ENCODE results near the gene HELZ2.

The HELZ2 gene

DNA sequence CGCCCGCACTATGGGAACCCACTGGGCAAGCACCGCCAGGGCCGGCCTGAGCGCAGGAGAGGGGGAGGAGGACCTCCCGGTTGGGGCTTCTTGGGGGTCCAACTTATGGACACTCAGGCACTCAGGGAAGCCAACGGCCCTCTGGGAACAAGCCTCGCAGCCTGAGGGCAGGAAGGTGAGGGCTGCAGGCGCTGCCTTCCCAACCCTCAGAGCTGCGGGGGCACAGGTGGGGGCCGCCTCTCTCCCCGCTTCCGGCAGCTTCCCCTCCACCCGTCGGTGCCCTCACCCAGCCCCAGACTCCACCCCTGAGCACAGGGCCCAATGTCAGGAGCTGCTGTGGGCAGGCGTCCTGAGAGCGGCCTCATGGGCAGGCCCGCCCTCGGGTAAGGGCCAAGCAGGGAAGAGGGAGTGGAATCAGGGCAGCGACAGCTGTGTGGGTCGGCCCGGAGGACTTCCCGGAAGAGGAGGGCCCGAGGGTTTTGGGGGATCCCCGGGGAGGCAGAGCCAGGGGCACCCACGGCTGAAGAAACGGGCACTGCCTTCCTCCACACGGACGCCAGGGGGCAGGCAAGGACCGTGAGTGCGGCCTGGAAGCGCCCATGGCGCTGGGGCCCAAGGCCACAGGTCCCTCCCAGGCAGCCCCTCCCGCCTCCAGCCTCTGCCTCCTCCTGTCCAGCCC lies 36.4 kb downstream of the HELZ2 start:
- peak; percentile 27 for DNase-seq (ENCODE audit: low read depth)

DNA sequence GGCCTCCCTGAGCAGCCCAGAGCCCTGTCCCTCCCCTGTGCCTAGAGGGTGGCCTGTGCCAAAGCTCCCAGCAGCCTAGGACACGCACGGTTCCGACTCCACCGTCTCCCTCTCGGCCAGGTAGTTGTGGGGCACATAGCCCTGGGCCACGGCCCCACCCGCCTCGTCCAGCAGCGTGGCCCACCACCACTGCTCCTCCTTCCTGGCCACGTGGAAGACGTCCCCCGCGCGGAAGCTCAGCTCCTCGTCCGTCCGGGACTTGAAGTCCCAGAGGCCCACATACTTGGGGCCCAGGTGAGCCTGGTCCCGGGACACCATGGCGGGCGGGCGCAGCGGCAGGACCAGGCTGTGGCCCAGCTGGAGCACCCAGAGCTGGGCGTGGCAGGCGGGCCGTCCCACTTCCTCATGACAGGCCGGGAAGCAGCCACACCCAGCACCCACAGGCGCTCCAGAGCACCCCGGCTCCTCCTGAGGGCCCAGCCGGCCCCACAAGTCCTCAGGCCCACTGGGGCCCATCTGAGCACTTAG lies 37.0 kb downstream of the HELZ2 start, which contains the start of gene PTK6:
TSS of gene PTK6 (minus strand) at position 380 of the 528 bp plus-strand sequence. CDS start at position 318, 62 bp downstream.
- no peak for DNase-seq (ENCODE audit: low read depth)

DNA sequence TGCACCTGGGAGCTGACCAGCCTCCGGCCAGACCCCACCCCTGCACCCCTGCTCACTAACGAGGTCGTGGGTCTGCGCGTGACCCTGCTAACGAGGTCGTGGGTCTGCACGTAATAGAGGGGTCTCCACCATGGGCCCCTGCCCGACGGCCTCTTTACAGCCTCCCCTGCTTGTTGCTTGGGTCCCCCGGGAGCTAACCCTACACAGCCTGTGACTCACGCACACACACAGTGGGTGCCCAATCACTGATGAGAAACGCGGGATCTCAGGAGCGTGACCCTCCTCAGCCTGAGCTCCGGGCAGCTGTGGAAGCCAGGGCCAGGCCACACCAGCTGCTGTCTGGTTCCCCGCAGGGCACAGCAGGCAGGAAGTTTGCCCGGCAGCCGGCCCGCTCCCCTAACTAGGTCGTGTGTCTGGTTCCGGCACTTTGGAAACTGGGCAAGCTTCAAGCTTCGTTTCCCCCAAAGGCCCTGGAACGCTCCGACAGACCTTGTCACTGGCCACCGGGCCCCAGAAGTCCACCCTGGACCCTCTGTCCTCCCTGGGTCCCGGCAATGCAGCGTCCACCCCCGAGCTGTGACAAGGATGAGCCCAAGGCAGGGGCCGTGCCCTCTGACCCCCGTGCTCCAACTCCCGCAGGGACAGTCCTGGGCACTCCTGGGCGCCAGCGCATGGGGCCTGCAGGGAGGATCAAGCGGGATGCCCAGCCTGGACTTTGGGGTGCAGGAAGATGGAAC lies 37.6 kb downstream of the HELZ2 start:
- no peak for DNase-seq (ENCODE audit: low read depth)

DNA sequence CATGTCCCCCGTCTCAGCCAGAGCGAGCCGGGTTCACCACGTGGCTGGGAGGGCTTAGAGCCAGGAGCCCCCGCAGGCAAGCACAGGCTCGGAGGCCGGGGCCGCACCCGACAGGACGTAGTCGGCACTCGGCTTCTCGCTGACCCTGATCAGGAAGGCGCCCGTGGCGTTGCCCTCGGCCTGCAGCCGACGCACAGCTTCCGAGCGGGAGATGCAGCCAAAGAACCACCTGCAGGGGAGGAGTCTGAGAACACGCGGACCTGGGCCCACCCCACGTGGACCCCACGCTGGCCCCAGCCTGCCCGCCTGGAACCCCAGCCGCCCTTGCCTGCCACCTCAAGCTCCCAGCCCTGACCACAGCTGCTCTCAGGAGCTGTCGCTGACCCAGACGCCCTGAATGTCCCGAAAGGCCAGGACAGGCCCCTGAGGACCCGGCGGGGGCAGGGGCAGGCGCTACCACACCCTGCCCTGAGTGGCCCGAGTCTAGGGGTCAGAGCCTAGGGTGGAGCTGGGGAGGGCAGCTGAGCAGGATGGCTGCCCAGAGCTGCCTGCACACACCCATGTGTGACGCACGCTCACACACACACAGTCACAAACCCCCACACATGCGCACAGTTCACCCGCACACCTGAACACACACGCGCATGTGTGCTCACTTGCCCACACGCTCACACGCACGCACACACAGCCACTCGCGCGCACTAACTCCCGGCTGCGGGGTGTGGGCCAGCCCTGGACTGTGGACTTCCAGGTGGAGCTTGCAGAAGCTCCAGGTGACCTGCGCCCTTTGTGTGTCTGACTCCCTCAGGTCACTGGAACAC lies 39.0 kb downstream of the HELZ2 start:
- DNase-seq (ENCODE audit: low read depth): no peak

DNA sequence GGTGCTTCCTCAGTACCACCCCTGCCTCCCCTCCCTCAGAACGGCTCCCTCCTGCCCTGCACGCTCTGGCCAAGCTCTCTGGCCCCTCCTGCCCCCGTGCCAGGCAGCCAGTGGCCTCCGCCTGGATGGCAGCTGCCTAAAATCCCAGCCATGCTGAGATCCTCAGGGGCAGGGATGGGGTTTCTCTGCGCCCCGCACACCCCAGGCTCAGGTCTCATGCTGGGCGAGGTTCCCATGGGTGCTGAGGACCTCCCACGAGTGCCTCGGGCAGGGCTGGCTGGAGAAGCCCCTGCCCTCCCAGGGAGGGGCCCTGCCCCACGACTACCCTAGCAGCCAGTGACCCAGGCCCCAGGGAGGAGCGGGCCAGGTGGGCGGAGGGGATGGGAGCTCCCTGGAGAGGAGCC lies 39.6 kb downstream of the HELZ2 start:
- no peak for DNase-seq (ENCODE audit: low read depth)

DNA sequence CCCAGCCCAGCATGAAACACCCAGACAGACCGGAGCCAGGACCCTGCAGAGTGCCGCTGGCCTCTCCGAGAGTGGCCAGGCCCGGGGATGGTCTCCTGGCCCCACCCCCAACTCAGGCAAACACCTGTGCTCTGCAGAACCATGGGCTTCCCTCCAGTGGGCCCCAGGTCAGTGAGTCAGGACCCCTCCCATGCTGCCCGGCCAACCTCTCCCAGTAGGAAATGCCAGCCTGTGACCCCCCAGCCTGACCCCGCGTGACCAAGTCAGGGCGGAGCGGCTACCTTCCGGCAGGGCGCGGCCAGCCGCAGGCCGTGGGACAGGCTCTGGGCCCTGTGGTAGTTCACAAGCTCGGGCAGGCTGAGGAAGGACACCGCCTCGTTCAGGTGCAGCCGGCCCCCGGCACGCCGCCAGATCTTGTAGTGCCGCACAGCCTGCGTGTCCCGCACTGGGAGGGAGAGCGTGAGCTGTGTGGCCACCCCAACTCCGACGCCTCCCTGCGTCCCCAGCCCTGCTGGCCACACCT lies 40.1 kb downstream of the HELZ2 start:
- DNase-seq (ENCODE audit: low read depth): no peak

DNA sequence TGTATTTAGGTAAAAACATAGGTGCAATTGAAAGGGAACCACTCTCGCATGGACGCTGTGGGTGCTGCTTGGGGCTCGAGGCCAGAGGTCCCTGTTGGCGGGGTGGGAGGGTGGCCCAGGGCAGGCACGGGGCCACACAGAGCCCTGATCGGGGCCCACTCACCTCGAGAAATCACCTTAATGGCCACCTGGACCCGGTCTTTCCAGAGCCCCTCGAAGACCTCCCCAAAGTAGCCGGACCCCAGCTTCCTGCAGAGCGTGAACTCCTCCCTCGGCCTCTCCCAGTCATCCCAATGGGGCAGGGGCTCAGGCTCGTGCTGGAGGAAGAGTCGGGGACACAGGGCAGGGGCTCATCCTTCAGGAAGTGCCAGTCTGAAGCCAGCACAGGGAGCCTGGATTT lies 40.7 kb downstream of the HELZ2 start:
- no peak for DNase-seq (ENCODE audit: low read depth)

DNA sequence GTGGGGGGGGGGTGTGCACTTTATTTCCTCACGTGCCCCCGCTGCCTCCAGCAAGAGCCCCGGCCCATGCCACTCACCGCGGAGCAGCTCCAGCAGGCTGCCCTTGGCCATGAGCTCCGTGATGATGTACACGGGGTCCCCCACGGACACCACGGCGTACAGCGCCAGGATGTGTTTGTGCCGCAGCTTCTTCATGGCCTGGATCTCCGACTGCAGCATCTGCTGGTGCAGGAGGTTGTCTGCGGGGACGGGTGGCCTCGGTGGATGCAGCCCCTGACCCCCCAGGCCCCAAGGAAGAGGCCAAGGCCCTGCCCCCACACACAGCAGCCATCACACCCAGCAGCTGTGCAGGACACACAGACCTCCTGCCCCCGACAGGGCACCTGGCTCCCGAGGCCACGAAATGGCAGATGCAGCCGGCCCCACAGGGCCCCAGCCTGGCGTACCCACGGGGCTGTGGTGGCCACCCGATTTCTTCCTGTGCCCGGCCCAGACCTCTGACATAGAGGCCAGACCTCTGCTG lies 41.5 kb downstream of the HELZ2 start:
- no peak for DNase-seq (ENCODE audit: low read depth)

DNA sequence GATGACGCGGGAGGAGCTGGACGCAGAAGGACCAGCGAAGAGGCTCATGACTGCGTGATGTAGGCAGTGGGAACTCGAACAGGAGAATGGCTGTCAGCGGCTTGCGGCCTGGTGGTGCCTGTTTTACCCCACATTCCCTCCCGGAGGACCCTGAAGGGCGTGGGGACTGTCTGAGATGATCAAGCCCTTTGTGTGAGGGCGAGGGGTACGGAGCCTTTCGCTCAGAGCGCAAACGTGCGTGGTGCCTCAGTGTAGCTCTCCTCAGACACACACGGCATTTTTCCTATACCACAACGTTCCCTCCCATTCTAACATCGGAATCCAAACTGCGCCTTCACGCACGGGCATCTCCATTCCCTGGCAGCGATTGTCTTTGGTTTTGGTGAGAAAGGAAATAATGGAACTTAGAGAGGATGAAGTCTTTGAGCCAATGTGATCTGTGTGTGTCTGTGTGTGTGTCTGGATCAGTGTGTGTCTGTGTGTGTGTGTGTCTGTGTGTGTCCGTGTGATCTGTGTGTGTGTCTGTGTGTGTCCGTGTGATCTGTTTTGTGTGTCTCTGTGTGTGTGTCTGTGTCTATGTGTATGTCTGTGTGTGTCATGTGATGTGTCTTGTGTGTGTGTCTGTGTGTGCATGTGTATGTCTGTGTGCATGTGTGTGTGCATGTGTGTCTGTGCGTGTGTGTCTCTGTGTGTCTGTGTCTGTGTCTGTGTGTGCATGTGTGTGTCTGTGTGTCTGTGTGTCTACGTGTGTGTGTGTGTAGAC lies 42.2 kb downstream of the HELZ2 start:
- no peak for DNase-seq (ENCODE audit: low read depth)

DNA sequence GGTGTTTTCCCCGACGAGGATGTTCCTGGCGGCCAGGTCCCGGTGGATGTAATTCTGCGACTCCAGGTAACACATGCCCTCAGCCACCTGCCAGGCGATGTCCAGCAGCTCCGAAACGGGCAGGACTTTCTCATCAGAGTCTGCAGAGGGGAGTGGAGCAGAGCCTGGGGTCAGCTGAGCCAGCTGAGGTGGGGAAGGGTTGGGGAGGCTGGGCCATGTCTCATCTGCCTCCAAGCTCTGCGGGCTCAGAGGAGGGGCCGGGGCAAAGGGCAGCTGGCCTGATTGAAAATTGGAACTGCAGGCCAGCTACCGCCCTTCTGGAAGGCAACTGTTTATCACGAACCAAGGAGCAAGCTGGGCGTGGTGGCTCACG lies 43.3 kb downstream of the HELZ2 start:
- DNase-seq (ENCODE audit: low read depth): no peak

DNA sequence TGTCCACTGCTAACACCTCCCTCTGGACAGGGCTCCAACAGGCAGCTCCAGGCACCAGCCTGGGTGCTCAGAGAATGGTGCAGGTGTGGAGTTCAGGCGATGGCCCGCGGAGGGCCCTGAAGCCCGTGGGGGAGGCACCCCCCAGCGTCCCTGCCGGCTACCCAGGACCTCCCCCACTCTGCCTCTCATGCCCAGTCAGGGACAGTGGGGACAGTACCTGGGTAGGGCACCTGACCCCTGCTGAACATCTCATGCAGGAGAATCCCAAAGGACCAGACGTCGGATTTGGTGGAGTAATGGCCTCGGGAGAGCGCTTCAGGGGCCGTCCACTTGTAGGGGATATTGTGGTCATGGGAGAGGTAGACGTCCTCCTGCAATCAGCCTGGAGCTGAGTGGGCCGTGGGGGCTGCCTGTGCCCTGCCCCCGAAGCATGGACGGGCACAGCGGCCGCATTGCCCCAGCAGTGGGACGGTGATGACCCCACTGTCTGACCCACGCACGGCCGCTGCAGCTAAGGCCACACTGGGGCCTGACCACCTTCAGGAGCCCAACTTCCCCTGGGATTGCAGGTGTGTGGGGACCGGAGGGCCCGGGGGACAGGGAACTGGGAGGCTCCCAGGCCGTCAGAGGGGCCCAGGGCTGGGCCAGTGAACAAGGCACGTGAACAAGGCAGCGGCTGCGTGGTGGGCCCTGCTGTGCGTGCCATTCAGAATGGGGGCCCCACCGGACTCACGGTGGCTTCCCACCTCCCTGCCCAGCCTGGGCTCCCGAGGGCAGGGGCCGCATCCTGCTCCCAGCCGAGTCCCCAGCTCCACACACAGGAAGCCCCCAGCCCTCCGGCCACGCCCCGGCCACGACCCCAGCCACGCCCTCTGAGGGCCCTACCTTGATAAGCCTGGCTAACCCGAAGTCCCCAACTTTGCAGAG lies 43.9 kb downstream of the HELZ2 start:
- DNase-seq (ENCODE audit: low read depth): no peak

DNA sequence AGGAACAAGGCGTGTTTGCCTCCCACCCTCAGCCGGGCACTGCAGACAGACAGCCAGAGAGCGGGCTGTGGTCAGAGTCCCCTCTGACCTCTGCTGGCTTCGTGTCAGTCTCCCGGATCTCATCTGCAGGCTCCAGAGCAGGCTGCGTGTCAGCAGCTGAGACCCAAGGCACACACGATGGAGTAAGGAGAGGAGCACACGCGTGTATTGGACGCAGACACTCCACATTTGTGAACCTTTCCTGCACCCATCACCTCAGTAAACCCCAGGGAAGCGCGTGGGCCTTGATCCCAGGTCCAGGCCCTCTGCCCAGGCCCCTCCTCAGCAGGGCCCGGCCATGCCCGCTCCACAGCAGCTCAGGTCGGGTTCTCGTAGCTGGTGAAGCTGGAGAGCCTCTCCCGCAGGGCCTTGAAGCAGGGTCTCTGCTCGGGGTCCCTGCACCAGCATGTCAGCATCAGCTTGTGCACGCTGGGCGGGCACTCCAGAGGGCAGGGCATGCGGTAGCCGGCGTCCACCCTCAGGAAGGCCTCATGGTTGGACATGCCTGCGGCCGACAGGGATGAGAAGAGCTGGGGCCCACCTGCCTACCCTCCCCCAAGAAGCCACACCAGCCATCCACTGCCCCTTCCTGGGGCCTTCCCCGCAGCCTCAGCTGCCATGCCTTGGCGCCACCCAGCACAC lies 44.7 kb downstream of the HELZ2 start:
- no peak for DNase-seq (ENCODE audit: low read depth)

DNA sequence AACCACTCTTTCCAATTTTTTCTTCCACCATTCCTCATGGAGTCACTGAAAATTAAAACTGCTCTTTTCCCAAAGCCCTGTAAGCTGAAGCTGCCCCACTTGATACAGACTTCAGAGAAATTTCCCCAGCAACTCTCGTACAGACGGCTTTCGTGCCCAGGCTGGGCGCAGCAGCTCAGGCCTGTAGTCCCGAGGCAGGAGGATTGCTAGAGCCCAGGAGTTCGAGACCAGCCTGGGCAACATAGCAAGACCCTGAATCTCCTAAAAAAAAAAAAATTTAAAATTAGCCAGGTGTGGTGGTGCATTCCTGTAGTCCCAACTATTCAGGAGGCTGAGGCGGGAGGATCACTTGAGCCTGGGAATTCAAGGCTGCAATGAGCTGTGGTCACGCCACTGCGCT lies 46.9 kb downstream of the HELZ2 start:
- no peak for DNase-seq (ENCODE audit: low read depth)

DNA sequence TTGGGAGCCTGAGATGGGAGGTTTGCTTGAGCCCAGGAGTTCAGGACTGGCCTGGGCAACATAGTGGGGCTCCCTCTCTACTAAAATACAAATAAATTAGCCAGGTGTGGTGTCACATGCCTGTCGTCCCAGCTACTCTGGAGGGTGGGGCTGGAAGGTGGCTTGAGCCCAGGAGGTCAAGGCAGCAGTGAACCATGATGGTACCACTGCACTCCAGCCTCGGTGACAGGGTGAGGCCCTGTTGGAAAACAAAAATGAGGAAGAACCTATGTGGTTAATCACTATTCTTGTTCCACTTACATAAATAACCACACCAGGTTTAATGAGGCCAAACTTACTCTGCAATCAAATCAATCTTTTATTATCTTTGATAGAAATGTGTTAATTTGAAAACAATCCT lies 48.1 kb downstream of the HELZ2 start:
- no peak for DNase-seq (ENCODE audit: low read depth)

DNA sequence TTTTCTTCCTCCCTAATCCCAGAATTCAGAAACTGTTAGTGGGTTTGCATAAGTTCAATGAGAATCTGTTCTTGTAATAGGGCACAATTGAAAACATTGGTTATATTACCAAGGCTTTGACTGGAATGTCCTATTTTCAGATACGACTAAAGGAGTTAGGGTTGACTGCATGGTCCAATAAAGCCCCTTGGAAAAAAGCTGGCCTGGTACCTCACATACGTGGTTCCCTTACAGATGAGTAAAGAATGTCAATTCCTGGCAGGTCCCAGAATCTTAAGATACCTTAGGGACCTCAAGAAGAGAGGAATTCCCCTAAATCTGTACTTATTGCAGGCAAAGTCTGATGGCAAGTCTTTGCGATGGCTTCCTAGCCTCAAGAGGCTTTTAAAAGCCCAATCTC lies 48.9 kb downstream of the HELZ2 start:
- DNase-seq (ENCODE audit: low read depth): no peak

Data from non-pigmented ciliary epithelial cell (primary cell).